PFSK-1 (cell line): Measurements from ENCODE around the gene TNFAIP8L3.

Experiments used
- FOXP2 ChIP-seq: optimal IDR thresholded peaks from 2 replicates; pipeline ENCODE3; 2011; ENCODE audit warnings: borderline replicate concordance, control low read depth, inconsistent platforms; ENCODE audit not compliant: insufficient read depth; ENCODE audit errors: extremely low read length, extremely low read depth
- POLR2AphosphoS5 ChIP-seq: IDR thresholded peaks from 2 replicates; pipeline ENCODE4 v1.6.1; 2012; ENCODE audit warnings: low read depth, mild to moderate bottlenecking, control low read depth, low read length, moderate library complexity
- SIN3A ChIP-seq: IDR thresholded peaks from 2 replicates; pipeline ENCODE4 v1.6.1; 2012; ENCODE audit warnings: mild to moderate bottlenecking, low read length, moderate library complexity, borderline replicate concordance; ENCODE audit not compliant: insufficient read depth
- TAF1 ChIP-seq: IDR thresholded peaks from 2 replicates; pipeline ENCODE4 v1.6.1; 2012; ENCODE audit warnings: low read length, control low read depth, borderline replicate concordance; ENCODE audit not compliant: insufficient read depth
- TF ChIP-seq, protein P1 (sequence below), 2 experiments: IDR thresholded peaks; 2 replicates each; pipeline versions ENCODE4 v1.6.1 to v1.8.0; 2011 to 2012; ENCODE audit warnings: low read depth in 2 of 2, low read length in 2 of 2, control low read depth in 1 of 2, inconsistent platforms in 1 of 2, mild to moderate bottlenecking in 1 of 2, moderate library complexity in 1 of 2; ENCODE audit not compliant: insufficient read depth in 1 of 2

Gene TNFAIP8L3

GRCh38 chr15:51117270-51117669, 22.6 kb upstream of the TNFAIP8L3 start:
- TF ChIP-seq TAF1 (no peak), POLR2AphosphoS5 (no peak), SIN3A (no peak), FOXP2 (no peak)
- TF ChIP-seq, protein P1, sequence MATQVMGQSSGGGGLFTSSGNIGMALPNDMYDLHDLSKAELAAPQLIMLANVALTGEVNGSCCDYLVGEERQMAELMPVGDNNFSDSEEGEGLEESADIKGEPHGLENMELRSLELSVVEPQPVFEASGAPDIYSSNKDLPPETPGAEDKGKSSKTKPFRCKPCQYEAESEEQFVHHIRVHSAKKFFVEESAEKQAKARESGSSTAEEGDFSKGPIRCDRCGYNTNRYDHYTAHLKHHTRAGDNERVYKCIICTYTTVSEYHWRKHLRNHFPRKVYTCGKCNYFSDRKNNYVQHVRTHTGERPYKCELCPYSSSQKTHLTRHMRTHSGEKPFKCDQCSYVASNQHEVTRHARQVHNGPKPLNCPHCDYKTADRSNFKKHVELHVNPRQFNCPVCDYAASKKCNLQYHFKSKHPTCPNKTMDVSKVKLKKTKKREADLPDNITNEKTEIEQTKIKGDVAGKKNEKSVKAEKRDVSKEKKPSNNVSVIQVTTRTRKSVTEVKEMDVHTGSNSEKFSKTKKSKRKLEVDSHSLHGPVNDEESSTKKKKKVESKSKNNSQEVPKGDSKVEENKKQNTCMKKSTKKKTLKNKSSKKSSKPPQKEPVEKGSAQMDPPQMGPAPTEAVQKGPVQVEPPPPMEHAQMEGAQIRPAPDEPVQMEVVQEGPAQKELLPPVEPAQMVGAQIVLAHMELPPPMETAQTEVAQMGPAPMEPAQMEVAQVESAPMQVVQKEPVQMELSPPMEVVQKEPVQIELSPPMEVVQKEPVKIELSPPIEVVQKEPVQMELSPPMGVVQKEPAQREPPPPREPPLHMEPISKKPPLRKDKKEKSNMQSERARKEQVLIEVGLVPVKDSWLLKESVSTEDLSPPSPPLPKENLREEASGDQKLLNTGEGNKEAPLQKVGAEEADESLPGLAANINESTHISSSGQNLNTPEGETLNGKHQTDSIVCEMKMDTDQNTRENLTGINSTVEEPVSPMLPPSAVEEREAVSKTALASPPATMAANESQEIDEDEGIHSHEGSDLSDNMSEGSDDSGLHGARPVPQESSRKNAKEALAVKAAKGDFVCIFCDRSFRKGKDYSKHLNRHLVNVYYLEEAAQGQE (IDR thresholded peaks at IDR 0.05; ENCODE audit: insufficient read depth in 1 of 2, low read depth in 2 of 2, low read length in 2 of 2), result no peak

DNA sequence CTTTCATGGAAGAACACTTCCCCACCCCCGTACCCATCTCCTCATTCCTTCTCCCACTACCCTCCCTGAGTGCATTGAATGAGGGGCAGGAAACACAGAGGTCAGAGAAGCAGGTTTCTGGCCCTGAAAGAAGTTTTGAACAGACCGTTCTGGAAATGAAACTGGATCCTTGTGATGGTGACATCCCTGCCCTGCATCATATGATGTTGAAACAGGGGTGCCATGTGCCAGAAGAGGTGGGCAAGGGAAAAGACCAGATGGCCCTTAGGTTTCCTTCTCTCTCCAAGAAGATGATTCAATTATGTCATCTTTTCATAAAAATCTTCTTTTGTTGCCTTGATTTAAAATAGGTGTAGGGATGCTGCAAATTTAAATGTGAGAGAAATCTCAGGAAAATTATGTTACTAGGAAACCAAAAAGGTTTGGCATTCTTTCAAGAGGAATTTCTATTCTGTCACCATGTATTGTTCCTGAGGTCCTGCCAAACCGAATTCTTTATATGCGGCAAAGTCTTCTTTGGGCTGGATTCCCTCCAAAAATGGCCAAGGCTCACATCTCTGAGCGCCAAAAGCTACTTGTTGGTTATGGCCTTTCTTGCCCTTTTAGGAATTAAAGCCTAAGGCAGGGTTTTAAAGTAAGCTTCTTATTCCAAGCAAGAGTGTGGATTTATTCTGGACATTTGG, 19.9 kb upstream of the TNFAIP8L3 start:
- no peak for TF ChIP-seq POLR2AphosphoS5

- TF ChIP-seq TAF1 (no peak), FOXP2 (no peak), POLR2AphosphoS5 (no peak), SIN3A (no peak)
- TF ChIP-seq, protein P1 (IDR thresholded peaks at IDR 0.05; ENCODE audit: insufficient read depth in 1 of 2, low read depth in 2 of 2, low read length in 2 of 2), result no peak
These were observed 17.4 kb upstream of the TNFAIP8L3 start for GRCh38 chr15:51112078-51112477.

DNA sequence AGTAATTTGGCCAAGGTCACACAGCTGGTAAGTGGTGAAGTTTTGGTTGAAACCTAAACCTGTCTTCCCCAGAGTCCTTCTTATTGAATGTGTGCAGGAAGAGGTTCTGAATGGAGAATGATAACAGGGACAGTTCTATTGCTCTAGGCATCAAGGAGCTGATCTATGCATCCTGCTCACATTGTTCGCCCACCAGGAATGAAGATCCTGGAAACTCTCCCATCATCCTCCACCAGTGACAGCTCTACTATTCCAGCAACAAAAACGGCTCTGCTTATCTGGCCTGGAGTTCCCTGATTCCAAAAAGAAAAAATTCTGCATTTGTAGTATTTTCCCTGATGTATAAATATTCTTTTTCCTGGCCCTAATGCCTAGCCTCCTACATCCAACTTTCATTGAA, 16.4 kb upstream of the TNFAIP8L3 start:
- no peak for TF ChIP-seq POLR2AphosphoS5
- TF ChIP-seq, protein P1 (IDR thresholded peaks at IDR 0.05; ENCODE audit: insufficient read depth in 1 of 2, low read depth in 2 of 2, low read length in 2 of 2), result no peak
- TF ChIP-seq TAF1, result no peak
- TF ChIP-seq FOXP2, result no peak
- TF ChIP-seq SIN3A, result no peak

- TF ChIP-seq TAF1 (no peak), SIN3A (no peak), FOXP2 (no peak)
These were observed 15.5 kb upstream of the TNFAIP8L3 start for GRCh38 chr15:51110171-51110570.

DNA sequence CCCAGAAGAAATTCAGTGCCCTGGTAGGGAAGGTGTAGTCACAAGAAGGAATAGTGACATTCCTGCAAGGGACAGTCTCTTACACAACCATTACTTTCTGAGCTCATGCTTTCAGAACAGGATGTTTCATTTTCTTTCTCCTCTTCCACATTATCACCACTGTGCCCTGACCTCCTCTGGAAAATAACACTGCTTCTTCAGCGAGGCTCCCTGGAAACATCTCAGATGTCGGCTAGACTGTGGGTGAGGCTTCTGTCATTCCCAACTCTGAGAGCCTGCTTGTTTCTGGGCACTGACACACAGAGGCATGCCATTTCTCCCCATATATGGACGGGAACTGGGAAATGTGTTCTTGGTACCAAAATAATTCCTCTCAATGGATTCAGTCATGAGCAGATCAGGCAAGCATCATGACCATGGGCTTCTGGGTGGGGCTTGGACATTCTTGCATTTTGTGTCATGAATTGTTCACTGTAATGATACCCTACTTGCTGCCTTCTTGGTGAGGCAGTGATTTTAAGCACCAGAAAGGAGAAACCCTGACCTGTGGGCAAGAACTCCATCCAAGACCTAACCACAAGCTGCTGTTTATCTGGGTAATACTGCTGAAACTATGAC, 14.3 kb upstream of the TNFAIP8L3 start:
- TF ChIP-seq, protein P1 (IDR thresholded peaks at IDR 0.05; ENCODE audit: insufficient read depth in 1 of 2, low read depth in 2 of 2, low read length in 2 of 2), result no peak
- TF ChIP-seq FOXP2 (no peak), TAF1 (no peak), SIN3A (no peak), POLR2AphosphoS5 (no peak)
